ENCODE results near the gene ARL9. TPM values are rescaled to one million over a fixed set of nuclear protein-coding genes. Genes with fewer than 3 reads are reported as not detected.

Gene ARL9
- total and polyA plus RNA-seq, 7 donors: 0.09 to 0.25 (median 0.15) TPM; not detected in 4

- DNase-seq (no peak), ATAC-seq (no peak)
- intact Hi-C loops (cut with DNase I): no loop called here
- Histone ChIP-seq H3K4me1 (no peaks in the 10 kb centered on the region), H3K4me3 (no peak overlapping the region), H3K36me3 (ENCODE audit: insufficient read depth in 1 of 2, low read depth in 1 of 2) (no peaks in the 10 kb centered on the region), H3K27me3 (ENCODE audit: insufficient read depth in 3 of 3, low read length in 2 of 3) (no peaks in the 10 kb centered on the region), H3K27ac (no peak overlapping the region), H3K9me3 (no peaks in the 10 kb centered on the region)
- TF ChIP-seq CTCF (IDR thresholded peaks at IDR 0.05): no peak
- 69 to 93% (median 90%) methylated on average over 2 of the region's 2 CpGs for WGBS, 3 donors
These were observed 45.9 kb downstream of the ARL9 start for GRCh38 chr4:56551516-56551915.

- no peaks in the 10 kb centered on the region for H3K36me3 ChIP-seq (ENCODE audit: insufficient read depth in 1 of 2, low read depth in 1 of 2)
- TF ChIP-seq CTCF (IDR thresholded peaks at IDR 0.05): no peak
- H3K4me1 ChIP-seq: no peaks in the 10 kb centered on the region
- ATAC-seq: no peak
- DNase-seq: no peak
- intact Hi-C loops (cut with DNase I): no loop called here
- H3K9me3 ChIP-seq: no peaks in the 10 kb centered on the region
- no peaks in the 10 kb centered on the region for H3K27me3 ChIP-seq (ENCODE audit: insufficient read depth in 3 of 3, low read length in 2 of 3)
- H3K4me3 ChIP-seq: no peak overlapping the region
- H3K27ac ChIP-seq: no peak overlapping the region
These were observed 46.7 kb downstream of the ARL9 start for GRCh38 chr4:56552273-56552672.

GRCh38 chr4:56570041-56570440, 64.5 kb downstream of the ARL9 start:
- no peak for TF ChIP-seq CTCF (IDR thresholded peaks at IDR 0.05)
- Histone ChIP-seq H3K4me1 (no peaks in the 10 kb centered on the region), H3K27me3 (ENCODE audit: insufficient read depth in 3 of 3, low read length in 2 of 3) (peaks cover 0 to 2% (median 0%) of the 10 kb centered on the region in 3 donors), H3K27ac (no peak overlapping the region), H3K4me3 (no peak overlapping the region), H3K36me3 (ENCODE audit: insufficient read depth in 1 of 2, low read depth in 1 of 2) (no peaks in the 10 kb centered on the region), H3K9me3 (no peaks in the 10 kb centered on the region)
- intact Hi-C loops (cut with DNase I): loop anchor here (10.0 kb wide), 2 partner anchors 85 to 265 kb away; no protein-coding TSS in a partner anchor
- no peak for ATAC-seq
- DNase-seq: no peak
- WGBS, 3 donors: 79 to 84% (median 80%) methylated on average over 4 of the region's 4 CpGs

Other genes with a start within 250 kb of the ARL9 start
- 1 to 10 TPM; 4.5 to 6.9 (median 5.9) TPM for gene AASDH, start 118.3 kb upstream of the ARL9 start, total RNA-seq
- gene AASDH, start 118.3 kb upstream of the ARL9 start, polyA plus RNA-seq: 1 to 10 TPM; 2.1 to 6.8 (median 3.5) TPM
- 1 to 10 TPM; 5.0 to 8.1 (median 6.6) TPM for gene PPAT, start 70.2 kb upstream of the ARL9 start, total RNA-seq
- gene PPAT, start 70.2 kb upstream of the ARL9 start, polyA plus RNA-seq: 1 to 10 TPM; 1.8 to 8.1 (median 3.7) TPM
- gene PAICS, start 69.5 kb upstream of the ARL9 start, total RNA-seq: 10 to 100 TPM; 26.9 to 59.6 (median 36.5) TPM
- 10 to 100 TPM; 33.9 to 66.9 (median 34.2) TPM for gene PAICS, start 69.5 kb upstream of the ARL9 start, polyA plus RNA-seq
- gene SRP72, start 38.2 kb upstream of the ARL9 start, total RNA-seq: 10 to 100 TPM; 38.4 to 68.0 (median 59.9) TPM
- 10 to 100 TPM; 32.7 to 47.2 (median 40.3) TPM for gene SRP72, start 38.2 kb upstream of the ARL9 start, polyA plus RNA-seq
- gene HOPX, start 175.5 kb downstream of the ARL9 start, total RNA-seq: 1 to 10 TPM; 4.0 to 9.8 (median 6.0) TPM
- gene HOPX, start 175.5 kb downstream of the ARL9 start, polyA plus RNA-seq: 1 to 10 TPM; 5.0 to 6.5 (median 5.9) TPM